MM.1S (cell line): Measurements from ENCODE around the gene CYP27A1.

ENCODE experiments used
- EZH2phosphoT487 ChIP-seq: fragments of 300-600 bp; sonication (generic); IDR thresholded peaks from 2 replicates; pipeline ENCODE4 v1.6.1; 2018; ENCODE audit warnings: antibody characterized with exemption, low read length
- TF ChIP-seq, protein P1 (sequence below): fragments of 300-600 bp; sonication (generic); IDR thresholded peaks from 2 replicates; pipeline ENCODE4 v1.5.1; 2016; ENCODE audit warnings: antibody characterized with exemption, low read length, mixed read lengths

DNA sequence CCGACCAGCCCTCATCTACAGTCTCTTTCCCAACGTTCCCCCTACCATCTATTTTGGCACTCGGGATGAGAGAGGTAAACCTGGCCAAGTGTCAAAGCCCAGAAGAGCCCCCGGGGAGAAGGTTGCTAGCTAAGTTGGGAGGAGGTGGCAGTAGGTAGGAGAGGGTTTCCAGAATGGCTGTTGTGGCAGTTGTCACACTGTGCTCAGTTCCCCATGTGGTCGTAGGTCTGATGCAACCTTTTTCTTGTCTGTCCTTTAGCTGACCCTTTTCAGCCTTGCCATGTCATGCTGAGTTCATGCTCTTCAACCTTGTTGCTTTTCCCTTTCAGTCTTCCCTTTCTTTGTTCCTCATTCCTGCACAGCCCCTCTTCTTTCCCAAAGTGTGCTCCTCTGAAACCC lies 36.8 kb upstream of the CYP27A1 start:
- TF ChIP-seq, protein P1, sequence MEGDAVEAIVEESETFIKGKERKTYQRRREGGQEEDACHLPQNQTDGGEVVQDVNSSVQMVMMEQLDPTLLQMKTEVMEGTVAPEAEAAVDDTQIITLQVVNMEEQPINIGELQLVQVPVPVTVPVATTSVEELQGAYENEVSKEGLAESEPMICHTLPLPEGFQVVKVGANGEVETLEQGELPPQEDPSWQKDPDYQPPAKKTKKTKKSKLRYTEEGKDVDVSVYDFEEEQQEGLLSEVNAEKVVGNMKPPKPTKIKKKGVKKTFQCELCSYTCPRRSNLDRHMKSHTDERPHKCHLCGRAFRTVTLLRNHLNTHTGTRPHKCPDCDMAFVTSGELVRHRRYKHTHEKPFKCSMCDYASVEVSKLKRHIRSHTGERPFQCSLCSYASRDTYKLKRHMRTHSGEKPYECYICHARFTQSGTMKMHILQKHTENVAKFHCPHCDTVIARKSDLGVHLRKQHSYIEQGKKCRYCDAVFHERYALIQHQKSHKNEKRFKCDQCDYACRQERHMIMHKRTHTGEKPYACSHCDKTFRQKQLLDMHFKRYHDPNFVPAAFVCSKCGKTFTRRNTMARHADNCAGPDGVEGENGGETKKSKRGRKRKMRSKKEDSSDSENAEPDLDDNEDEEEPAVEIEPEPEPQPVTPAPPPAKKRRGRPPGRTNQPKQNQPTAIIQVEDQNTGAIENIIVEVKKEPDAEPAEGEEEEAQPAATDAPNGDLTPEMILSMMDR, result no peak
- no peak for TF ChIP-seq EZH2phosphoT487
